ENCODE data around the gene BCL2L13. TPM values are rescaled to one million over a fixed set of nuclear protein-coding genes. Genes with fewer than 3 reads are reported as not detected.

Gene BCL2L13
- total RNA-seq, 1 donor from 2014 or later = 33.9 TPM

- Mint-ChIP-seq H3K36me3 (peaks cover 11% of the 10 kb centered on the region), H3K27me3 (ENCODE audit: low read depth) (no peaks in the 10 kb centered on the region), H3K27ac (no peak overlapping the region), H3K4me3 (no peak overlapping the region), H3K9me3 (no peaks in the 10 kb centered on the region), H3K4me1 (peaks cover 3% of the 10 kb centered on the region)
- no peak for DNase-seq (ENCODE audit: low spot score in 2 of 2, unreplicated experiment in 2 of 2)
- TF ChIP-seq, protein P1, sequence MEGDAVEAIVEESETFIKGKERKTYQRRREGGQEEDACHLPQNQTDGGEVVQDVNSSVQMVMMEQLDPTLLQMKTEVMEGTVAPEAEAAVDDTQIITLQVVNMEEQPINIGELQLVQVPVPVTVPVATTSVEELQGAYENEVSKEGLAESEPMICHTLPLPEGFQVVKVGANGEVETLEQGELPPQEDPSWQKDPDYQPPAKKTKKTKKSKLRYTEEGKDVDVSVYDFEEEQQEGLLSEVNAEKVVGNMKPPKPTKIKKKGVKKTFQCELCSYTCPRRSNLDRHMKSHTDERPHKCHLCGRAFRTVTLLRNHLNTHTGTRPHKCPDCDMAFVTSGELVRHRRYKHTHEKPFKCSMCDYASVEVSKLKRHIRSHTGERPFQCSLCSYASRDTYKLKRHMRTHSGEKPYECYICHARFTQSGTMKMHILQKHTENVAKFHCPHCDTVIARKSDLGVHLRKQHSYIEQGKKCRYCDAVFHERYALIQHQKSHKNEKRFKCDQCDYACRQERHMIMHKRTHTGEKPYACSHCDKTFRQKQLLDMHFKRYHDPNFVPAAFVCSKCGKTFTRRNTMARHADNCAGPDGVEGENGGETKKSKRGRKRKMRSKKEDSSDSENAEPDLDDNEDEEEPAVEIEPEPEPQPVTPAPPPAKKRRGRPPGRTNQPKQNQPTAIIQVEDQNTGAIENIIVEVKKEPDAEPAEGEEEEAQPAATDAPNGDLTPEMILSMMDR (IDR thresholded peaks at IDR 0.05; ENCODE audit: unreplicated experiment) = no peak
Measured at GRCh38 chr22:17698948-17699347, 60.4 kb downstream of the BCL2L13 start.

DNA sequence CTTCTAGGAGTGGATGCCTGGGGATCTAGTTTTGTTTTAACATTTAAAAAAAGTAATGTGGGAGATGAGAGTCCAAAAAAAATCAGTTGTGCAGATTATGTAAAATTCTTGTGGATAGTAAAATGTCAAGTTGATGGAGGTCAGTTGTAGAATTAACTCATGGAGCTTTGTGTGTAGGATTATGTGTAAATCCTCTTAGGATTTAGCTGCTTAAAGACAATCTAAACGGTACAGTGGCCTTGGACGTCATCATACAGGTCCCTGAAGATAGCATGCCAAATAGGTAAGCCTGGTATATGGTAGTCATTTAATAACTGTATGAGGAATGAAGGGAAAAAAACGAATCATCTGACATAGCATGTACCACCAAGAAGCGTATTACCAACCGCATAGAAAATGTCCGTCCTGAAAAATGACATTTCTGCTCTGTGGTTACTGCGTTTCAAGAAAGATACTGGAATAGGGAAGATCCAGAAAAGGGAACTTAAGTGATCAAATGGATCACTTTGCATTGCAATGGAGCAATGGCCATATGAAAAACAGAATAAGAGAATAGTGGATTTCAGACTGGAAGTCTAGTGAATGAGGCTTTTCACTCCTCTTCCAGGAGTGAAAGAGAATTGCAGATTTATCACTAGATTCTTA lies 61.3 kb downstream of the BCL2L13 start:
- TF ChIP-seq, protein P1 (IDR thresholded peaks at IDR 0.05; ENCODE audit: unreplicated experiment) = no peak
- Mint-ChIP-seq H3K36me3 (peaks cover 16% of the 10 kb centered on the region), H3K27me3 (ENCODE audit: low read depth) (no peaks in the 10 kb centered on the region), H3K9me3 (no peaks in the 10 kb centered on the region), H3K4me3 (no peak overlapping the region), H3K4me1 (peaks cover 3% of the 10 kb centered on the region), H3K27ac (peak overlapping the region; percentile 5)
- no peak for DNase-seq (ENCODE audit: low spot score in 2 of 2, unreplicated experiment in 2 of 2)

DNA sequence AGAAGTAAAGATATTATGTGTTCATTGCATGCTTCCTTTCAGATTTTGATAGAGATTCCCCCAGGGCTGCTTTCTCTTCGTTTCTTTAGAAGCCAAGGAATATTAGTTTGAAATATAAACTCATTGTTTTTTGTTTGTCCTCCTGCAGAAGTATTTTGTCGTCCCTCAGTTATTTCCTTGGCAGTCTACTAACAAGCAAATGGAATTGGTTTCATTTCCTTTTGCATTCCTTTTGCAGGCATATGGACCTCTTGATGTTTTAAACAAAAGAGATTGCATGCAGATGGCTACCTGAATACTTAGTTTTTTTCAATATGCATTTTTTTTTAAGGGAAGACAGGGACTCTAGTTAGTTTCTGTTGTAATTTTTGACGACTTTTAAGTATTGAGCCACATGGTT lies 62.2 kb downstream of the BCL2L13 start:
- Mint-ChIP-seq H3K4me3 (no peak overlapping the region), H3K27me3 (ENCODE audit: low read depth) (no peaks in the 10 kb centered on the region), H3K4me1 (peaks cover 6% of the 10 kb centered on the region), H3K36me3 (peaks cover 21% of the 10 kb centered on the region), H3K9me3 (no peaks in the 10 kb centered on the region), H3K27ac (no peak overlapping the region)
- TF ChIP-seq, protein P1 (IDR thresholded peaks at IDR 0.05; ENCODE audit: unreplicated experiment) = no peak
- no peak for DNase-seq (ENCODE audit: low spot score in 2 of 2, unreplicated experiment in 2 of 2)

GRCh38 chr22:17703811-17704210 lies 65.3 kb downstream of the BCL2L13 start:
- Mint-ChIP-seq H3K36me3 (peaks cover 18% of the 10 kb centered on the region), H3K9me3 (no peaks in the 10 kb centered on the region), H3K27ac (no peak overlapping the region), H3K4me1 (peaks cover 26% of the 10 kb centered on the region), H3K4me3 (no peak overlapping the region), H3K27me3 (ENCODE audit: low read depth) (no peaks in the 10 kb centered on the region)
- no peak for DNase-seq (ENCODE audit: low spot score in 2 of 2, unreplicated experiment in 2 of 2)
- TF ChIP-seq, protein P1 (IDR thresholded peaks at IDR 0.05; ENCODE audit: unreplicated experiment) = no peak

GRCh38 chr22:17705546-17705945 lies 67.0 kb downstream of the BCL2L13 start:
- H3K4me1 Mint-ChIP-seq = peaks cover 23% of the 10 kb centered on the region
- peaks cover 20% of the 10 kb centered on the region for H3K36me3 Mint-ChIP-seq
- TF ChIP-seq, protein P1 (IDR thresholded peaks at IDR 0.05; ENCODE audit: unreplicated experiment) = no peak
- no peak overlapping the region for H3K27ac Mint-ChIP-seq
- no peaks in the 10 kb centered on the region for H3K27me3 Mint-ChIP-seq (ENCODE audit: low read depth)
- no peaks in the 10 kb centered on the region for H3K9me3 Mint-ChIP-seq
- no peak overlapping the region for H3K4me3 Mint-ChIP-seq
- no peak for DNase-seq (ENCODE audit: low spot score in 2 of 2, unreplicated experiment in 2 of 2)

Data from mesothelial cell of epicardium (in vitro differentiated cells).